ENCODE measurements around the gene CACNA2D3. TPM values are rescaled to one million over a fixed set of nuclear protein-coding genes. Genes with fewer than 3 reads are reported as not detected.
"Not testable (repeated sequence)": the region's sequence is repeated elsewhere in the genome, so short reads cannot be mapped to it uniquely, and the experiment has no call there.

Gene CACNA2D3
- total and polyA plus RNA-seq, 3 experiments from 2014 or later, result not detected

GRCh38 chr3:54619531-54619930 is 497.2 kb downstream of the CACNA2D3 start:
- Histone ChIP-seq H3K4me1 (ENCODE audit: insufficient read depth, low read length) (no peaks in the 10 kb centered on the region), H3K4me3 (ENCODE audit: low read length) (no peak overlapping the region), H3K27me3 (ENCODE audit: insufficient read depth, low read length, poor library complexity, severe bottlenecking) (no peaks in the 10 kb centered on the region), H3K36me3 (ENCODE audit: insufficient read depth, low read length) (no peaks in the 10 kb centered on the region), H3K9me3 (ENCODE audit: low read length) (no peaks in the 10 kb centered on the region), H3K27ac (ENCODE audit: low read depth, low read length) (no peak overlapping the region)
- DNase-seq, result no peak
- ChIA-PET POLR2A (no interaction called here), CTCF (no interaction called here)
- no peak overlapping the region for H3K4me3 Mint-ChIP-seq
- peaks cover 0 to 5% (median 2%) of the 10 kb centered on the region in 5 donors for H3K9me3 Mint-ChIP-seq
- no peaks in the 10 kb centered on the region for H3K4me1 Mint-ChIP-seq
- H3K27me3 Mint-ChIP-seq, result no peaks in the 10 kb centered on the region
- H3K36me3 Mint-ChIP-seq, result no peaks in the 10 kb centered on the region
- H3K27ac Mint-ChIP-seq, result no peak overlapping the region

GRCh38 chr3:54621184-54621583 is 498.8 kb downstream of the CACNA2D3 start:
- H3K4me3 Mint-ChIP-seq, result no peak overlapping the region
- no peaks in the 10 kb centered on the region for H3K27me3 Mint-ChIP-seq
- Histone ChIP-seq H3K27me3 (ENCODE audit: insufficient read depth, low read length, poor library complexity, severe bottlenecking) (no peaks in the 10 kb centered on the region), H3K4me3 (ENCODE audit: low read length) (no peak overlapping the region), H3K36me3 (ENCODE audit: insufficient read depth, low read length) (no peaks in the 10 kb centered on the region), H3K27ac (ENCODE audit: low read depth, low read length) (no peak overlapping the region), H3K9me3 (ENCODE audit: low read length) (no peaks in the 10 kb centered on the region), H3K4me1 (ENCODE audit: insufficient read depth, low read length) (no peaks in the 10 kb centered on the region)
- DNase-seq, result no peak
- H3K9me3 Mint-ChIP-seq, result peaks cover 0 to 5% (median 4%) of the 10 kb centered on the region in 5 donors
- H3K27ac Mint-ChIP-seq, result no peak overlapping the region
- ChIA-PET POLR2A (no interaction called here), CTCF (no interaction called here)
- H3K4me1 Mint-ChIP-seq, result no peaks in the 10 kb centered on the region
- no peaks in the 10 kb centered on the region for H3K36me3 Mint-ChIP-seq

GRCh38 chr3:54622678-54623077 is 500.3 kb downstream of the CACNA2D3 start:
- Mint-ChIP-seq H3K27ac (no peak overlapping the region), H3K4me3 (no peak overlapping the region), H3K36me3 (no peaks in the 10 kb centered on the region), H3K9me3 (peaks cover 0 to 8% (median 4%) of the 10 kb centered on the region in 5 donors), H3K4me1 (no peaks in the 10 kb centered on the region), H3K27me3 (no peaks in the 10 kb centered on the region)
- CTCF ChIA-PET, result no interaction called here
- POLR2A ChIA-PET, result no interaction called here
- H3K4me1 ChIP-seq (ENCODE audit: insufficient read depth, low read length), result no peaks in the 10 kb centered on the region
- no peaks in the 10 kb centered on the region for H3K27me3 ChIP-seq (ENCODE audit: insufficient read depth, low read length, poor library complexity, severe bottlenecking)
- no peak for DNase-seq
- H3K36me3 ChIP-seq (ENCODE audit: insufficient read depth, low read length), result no peaks in the 10 kb centered on the region
- no peaks in the 10 kb centered on the region for H3K9me3 ChIP-seq (ENCODE audit: low read length)
- no peak overlapping the region for H3K27ac ChIP-seq (ENCODE audit: low read depth, low read length)
- no peak overlapping the region for H3K4me3 ChIP-seq (ENCODE audit: low read length)

GRCh38 chr3:54625805-54626787 is 503.7 kb downstream of the CACNA2D3 start:
- Histone ChIP-seq H3K36me3 (ENCODE audit: insufficient read depth, low read length) (no peaks in the 10 kb centered on the region), H3K4me1 (ENCODE audit: insufficient read depth, low read length) (no peaks in the 10 kb centered on the region), H3K27ac (ENCODE audit: low read depth, low read length) (no peak overlapping the region), H3K9me3 (ENCODE audit: low read length) (no peaks in the 10 kb centered on the region), H3K27me3 (ENCODE audit: insufficient read depth, low read length, poor library complexity, severe bottlenecking) (no peaks in the 10 kb centered on the region), H3K4me3 (ENCODE audit: low read length) (no peak overlapping the region)
- Mint-ChIP-seq H3K4me1 (no peaks in the 10 kb centered on the region), H3K27ac (peak overlapping the region in 1 of 8 donors; percentile 48), H3K27me3 (no peaks in the 10 kb centered on the region), H3K9me3 (peaks cover 0 to 8% (median 5%) of the 10 kb centered on the region in 5 donors), H3K36me3 (no peaks in the 10 kb centered on the region), H3K4me3 (no peak overlapping the region)
- no peak for DNase-seq
- POLR2A ChIA-PET, result no interaction called here
- CTCF ChIA-PET, result no interaction called here

GRCh38 chr3:54628888-54629441 is 506.6 kb downstream of the CACNA2D3 start:
- no peak for DNase-seq
- Mint-ChIP-seq H3K27me3 (no peaks in the 10 kb centered on the region), H3K4me3 (no peak overlapping the region), H3K9me3 (peaks cover 0 to 8% (median 2%) of the 10 kb centered on the region in 5 donors), H3K4me1 (no peaks in the 10 kb centered on the region), H3K27ac (no peak overlapping the region), H3K36me3 (no peaks in the 10 kb centered on the region)
- ChIA-PET CTCF (no interaction called here), POLR2A (interaction anchor here (0.5 kb wide), 1 partner anchor 27 kb away, joined by 7 read pairs; no protein-coding TSS in a partner anchor)
- Histone ChIP-seq H3K27ac (ENCODE audit: low read depth, low read length) (no peak overlapping the region), H3K36me3 (ENCODE audit: insufficient read depth, low read length) (no peaks in the 10 kb centered on the region), H3K4me3 (ENCODE audit: low read length) (no peak overlapping the region), H3K27me3 (ENCODE audit: insufficient read depth, low read length, poor library complexity, severe bottlenecking) (no peaks in the 10 kb centered on the region), H3K9me3 (ENCODE audit: low read length) (no peaks in the 10 kb centered on the region), H3K4me1 (ENCODE audit: insufficient read depth, low read length) (no peaks in the 10 kb centered on the region)

GRCh38 chr3:54630101-54630623 is 507.8 kb downstream of the CACNA2D3 start:
- Mint-ChIP-seq H3K27ac (no peak overlapping the region), H3K36me3 (no peaks in the 10 kb centered on the region), H3K27me3 (no peaks in the 10 kb centered on the region), H3K4me3 (no peak overlapping the region), H3K9me3 (peaks cover 0 to 11% (median 2%) of the 10 kb centered on the region in 5 donors), H3K4me1 (no peaks in the 10 kb centered on the region)
- Histone ChIP-seq H3K27me3 (ENCODE audit: insufficient read depth, low read length, poor library complexity, severe bottlenecking) (no peaks in the 10 kb centered on the region), H3K4me1 (ENCODE audit: insufficient read depth, low read length) (no peaks in the 10 kb centered on the region), H3K4me3 (ENCODE audit: low read length) (no peak overlapping the region), H3K9me3 (ENCODE audit: low read length) (no peaks in the 10 kb centered on the region), H3K36me3 (ENCODE audit: insufficient read depth, low read length) (no peaks in the 10 kb centered on the region), H3K27ac (ENCODE audit: low read depth, low read length) (no peak overlapping the region)
- ChIA-PET CTCF (no interaction called here), POLR2A (no interaction called here)
- no peak for DNase-seq

- H3K27me3 Mint-ChIP-seq; H3K9me3 ChIP-seq (ENCODE audit: low read length); POLR2A ChIA-PET; H3K27ac Mint-ChIP-seq; H3K4me1 ChIP-seq (ENCODE audit: insufficient read depth, low read length); DNase-seq; H3K36me3 ChIP-seq (ENCODE audit: insufficient read depth, low read length); H3K4me1 Mint-ChIP-seq; H3K27ac ChIP-seq (ENCODE audit: low read depth, low read length); CTCF ChIA-PET; H3K36me3 Mint-ChIP-seq; H3K27me3 ChIP-seq (ENCODE audit: insufficient read depth, low read length, poor library complexity, severe bottlenecking); H3K4me3 Mint-ChIP-seq; H3K4me3 ChIP-seq (ENCODE audit: low read length); H3K9me3 Mint-ChIP-seq: not testable (repeated sequence)
Observed at GRCh38 chr3:54631001-54631400, 508.6 kb downstream of the CACNA2D3 start.

- Histone ChIP-seq H3K36me3 (ENCODE audit: insufficient read depth, low read length) (no peaks in the 10 kb centered on the region), H3K9me3 (ENCODE audit: low read length) (no peaks in the 10 kb centered on the region), H3K27ac (ENCODE audit: low read depth, low read length) (no peak overlapping the region), H3K4me1 (ENCODE audit: insufficient read depth, low read length) (no peaks in the 10 kb centered on the region), H3K4me3 (ENCODE audit: low read length) (no peak overlapping the region), H3K27me3 (ENCODE audit: insufficient read depth, low read length, poor library complexity, severe bottlenecking) (no peaks in the 10 kb centered on the region)
- ChIA-PET POLR2A (no interaction called here), CTCF (no interaction called here)
- DNase-seq, result no peak
- no peaks in the 10 kb centered on the region for H3K4me1 Mint-ChIP-seq
- H3K27ac Mint-ChIP-seq, result no peak overlapping the region
- no peak overlapping the region for H3K4me3 Mint-ChIP-seq
- no peaks in the 10 kb centered on the region for H3K27me3 Mint-ChIP-seq
- H3K36me3 Mint-ChIP-seq, result no peaks in the 10 kb centered on the region
- peaks cover 0 to 9% (median 2%) of the 10 kb centered on the region in 5 donors for H3K9me3 Mint-ChIP-seq
Observed at GRCh38 chr3:54631516-54632325, 509.4 kb downstream of the CACNA2D3 start.

Data from CD8-positive, alpha-beta memory T cell (primary cell).